ENCODE results near the gene KCNF1.

DNA sequence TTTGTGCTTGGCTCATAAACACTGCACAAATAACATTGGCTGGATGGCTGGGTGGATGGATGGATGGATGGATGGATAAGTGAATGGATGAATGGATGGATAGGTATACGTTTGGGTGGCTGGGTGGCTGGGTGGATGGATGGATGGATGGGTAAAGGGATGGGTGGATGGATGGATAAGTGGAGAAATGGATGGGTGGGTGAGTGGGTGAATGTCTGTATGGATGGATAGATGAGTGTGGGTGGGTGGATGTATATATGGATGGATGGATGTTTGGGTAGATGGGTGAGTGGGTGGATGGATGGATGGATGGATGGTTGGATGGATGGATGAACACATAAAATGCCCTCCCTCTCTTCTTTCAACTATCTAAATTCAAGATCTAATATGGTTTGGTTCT is 38.1 kb downstream of the KCNF1 start:
- TF ChIP-seq CTCF (IDR thresholded peaks at IDR 0.05; ENCODE audit: control extremely low read depth in 1 of 3, insufficient read depth in 1 of 3, low read depth in 1 of 3, low read length in 3 of 3) (no peak), SP1 (IDR thresholded peaks at IDR 0.05; ENCODE audit: low read depth, low read length) (no peak), FOSL1 (IDR thresholded peaks at IDR 0.05; ENCODE audit: insufficient read depth, low read depth, low read length) (no peak)
